HG03139 (cell line): ENCODE measurements around the gene PARVB.
"Not testable (repeated sequence)": the region's sequence is repeated elsewhere in the genome, so short reads cannot be mapped to it uniquely, and the experiment has no call there.

Experiments
- ATAC-seq: cut with Tn5 transposase; IDR thresholded peaks from one replicate; pipeline ENCODE4 v1.9.1; 2021; ENCODE audit not compliant: unreplicated experiment

PARVB gene

GRCh38 chr22:44051358-44051757, 27.3 kb downstream of the PARVB start:
- ATAC-seq = no peak

GRCh38 chr22:44051961-44052360, 27.9 kb downstream of the PARVB start:
- no peak for ATAC-seq

GRCh38 chr22:44055805-44056204, 31.7 kb downstream of the PARVB start:
- ATAC-seq = no peak

GRCh38 chr22:44056649-44057048, 32.5 kb downstream of the PARVB start:
- not testable (repeated sequence) for ATAC-seq

- no peak for ATAC-seq
Observed at GRCh38 chr22:44057401-44057987, 33.4 kb downstream of the PARVB start.

GRCh38 chr22:44063462-44064371, 39.6 kb downstream of the PARVB start:
- no peak for ATAC-seq

GRCh38 chr22:44067033-44067432, 42.9 kb downstream of the PARVB start:
- no peak for ATAC-seq

GRCh38 chr22:44067901-44068300, 43.8 kb downstream of the PARVB start:
- no peak for ATAC-seq

GRCh38 chr22:44068422-44069191, 44.5 kb downstream of the PARVB start:
- no peak for ATAC-seq

- no peak for ATAC-seq
Observed at GRCh38 chr22:44070029-44070428, 45.9 kb downstream of the PARVB start.

- ATAC-seq = no peak
Observed at GRCh38 chr22:44071781-44072326, 47.8 kb downstream of the PARVB start.

- no peak for ATAC-seq
Observed at GRCh38 chr22:44074337-44074984, 50.4 kb downstream of the PARVB start.

GRCh38 chr22:44075022-44075421, 50.9 kb downstream of the PARVB start:
- no peak for ATAC-seq

- no peak for ATAC-seq
Observed at GRCh38 chr22:44075670-44076069, 51.6 kb downstream of the PARVB start.

- no peak for ATAC-seq
Observed at GRCh38 chr22:44076825-44077224, 52.7 kb downstream of the PARVB start.

GRCh38 chr22:44080936-44081861, 57.1 kb downstream of the PARVB start:
- no peak for ATAC-seq

GRCh38 chr22:44082801-44083200, 58.7 kb downstream of the PARVB start:
- ATAC-seq = no peak

- no peak for ATAC-seq
Observed at GRCh38 chr22:44084044-44084772, 60.1 kb downstream of the PARVB start.

GRCh38 chr22:44085743-44086270, 61.7 kb downstream of the PARVB start:
- no peak for ATAC-seq
